ENCODE results near the gene ZNF580.

The ZNF580 gene

GRCh38 chr19:55593096-55593772 lies 47.6 kb upstream of the ZNF580 start:
- no peaks in the 10 kb centered on the region for H4K20me1 ChIP-seq (ENCODE audit: insufficient read depth, low read length)
- no peaks in the 10 kb centered on the region for H3K9me2 ChIP-seq (ENCODE audit: low read depth, low read length)
- no peak overlapping the region for H2AFZ ChIP-seq (ENCODE audit: low read length)
- TF ChIP-seq EZH2 (IDR thresholded peaks at IDR 0.05; ENCODE audit: borderline replicate concordance, low read length): no peak
- TF ChIP-seq, protein P1, sequence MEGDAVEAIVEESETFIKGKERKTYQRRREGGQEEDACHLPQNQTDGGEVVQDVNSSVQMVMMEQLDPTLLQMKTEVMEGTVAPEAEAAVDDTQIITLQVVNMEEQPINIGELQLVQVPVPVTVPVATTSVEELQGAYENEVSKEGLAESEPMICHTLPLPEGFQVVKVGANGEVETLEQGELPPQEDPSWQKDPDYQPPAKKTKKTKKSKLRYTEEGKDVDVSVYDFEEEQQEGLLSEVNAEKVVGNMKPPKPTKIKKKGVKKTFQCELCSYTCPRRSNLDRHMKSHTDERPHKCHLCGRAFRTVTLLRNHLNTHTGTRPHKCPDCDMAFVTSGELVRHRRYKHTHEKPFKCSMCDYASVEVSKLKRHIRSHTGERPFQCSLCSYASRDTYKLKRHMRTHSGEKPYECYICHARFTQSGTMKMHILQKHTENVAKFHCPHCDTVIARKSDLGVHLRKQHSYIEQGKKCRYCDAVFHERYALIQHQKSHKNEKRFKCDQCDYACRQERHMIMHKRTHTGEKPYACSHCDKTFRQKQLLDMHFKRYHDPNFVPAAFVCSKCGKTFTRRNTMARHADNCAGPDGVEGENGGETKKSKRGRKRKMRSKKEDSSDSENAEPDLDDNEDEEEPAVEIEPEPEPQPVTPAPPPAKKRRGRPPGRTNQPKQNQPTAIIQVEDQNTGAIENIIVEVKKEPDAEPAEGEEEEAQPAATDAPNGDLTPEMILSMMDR (IDR thresholded peaks at IDR 0.05; ENCODE audit: low read length): no peak
- H3K4me1 ChIP-seq (ENCODE audit: insufficient read depth, low read length, severe bottlenecking): no peaks in the 10 kb centered on the region
- no peak overlapping the region for H3K4me2 ChIP-seq (ENCODE audit: low read length)
- H3K27ac ChIP-seq (ENCODE audit: low read depth, low read length, poor library complexity, severe bottlenecking): no peak overlapping the region
- H3K9ac ChIP-seq (ENCODE audit: low read length): no peak overlapping the region
- peaks cover 20% of the 10 kb centered on the region for H3K36me3 ChIP-seq (ENCODE audit: insufficient read depth, low read length)
- H3K27me3 ChIP-seq (ENCODE audit: insufficient read depth, low read length): no peaks in the 10 kb centered on the region
- no peaks in the 10 kb centered on the region for H3F3A ChIP-seq (ENCODE audit: insufficient read depth, low read length)
- H3K79me2 ChIP-seq (ENCODE audit: insufficient read depth, low read length): no peaks in the 10 kb centered on the region
- no peak overlapping the region for H3K4me3 ChIP-seq (ENCODE audit: low read depth, low read length, poor library complexity, severe bottlenecking)
- no peaks in the 10 kb centered on the region for H3K9me3 ChIP-seq (ENCODE audit: low read length)

DNA sequence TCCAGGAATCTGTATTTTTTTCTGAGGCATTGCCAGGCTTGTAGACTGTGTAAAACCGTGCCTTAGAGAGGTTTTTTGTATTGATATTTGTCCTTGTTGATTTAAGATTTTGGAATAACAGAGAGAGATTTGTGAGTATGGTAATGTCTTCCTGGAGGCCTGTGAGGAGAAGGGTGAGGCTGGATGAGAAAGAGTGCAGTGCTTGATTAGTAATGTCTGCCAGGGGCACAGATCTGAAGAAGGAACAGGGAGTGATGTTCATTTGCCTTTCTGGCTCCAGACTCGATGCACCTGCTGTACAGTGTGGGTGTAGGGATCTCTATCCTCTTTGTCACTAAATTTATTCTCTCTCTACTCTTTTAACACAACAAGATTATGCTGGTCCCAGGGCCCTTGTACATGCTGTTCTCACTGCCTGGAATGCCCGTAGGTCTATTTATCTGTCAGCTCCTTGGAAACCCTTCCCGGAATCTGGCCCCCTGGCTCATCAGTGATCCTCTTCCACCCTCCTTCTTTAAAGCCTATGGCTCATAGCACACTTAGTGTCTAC lies 45.7 kb upstream of the ZNF580 start:
- Histone ChIP-seq H2AFZ (ENCODE audit: low read length) (no peak overlapping the region), H3K36me3 (ENCODE audit: insufficient read depth, low read length) (peaks cover 20% of the 10 kb centered on the region), H3K9me3 (ENCODE audit: low read length) (no peaks in the 10 kb centered on the region), H3K4me2 (ENCODE audit: low read length) (no peak overlapping the region), H3F3A (ENCODE audit: insufficient read depth, low read length) (no peaks in the 10 kb centered on the region), H3K4me3 (ENCODE audit: low read depth, low read length, poor library complexity, severe bottlenecking) (no peak overlapping the region), H3K27me3 (ENCODE audit: insufficient read depth, low read length) (no peaks in the 10 kb centered on the region), H3K27ac (ENCODE audit: low read depth, low read length, poor library complexity, severe bottlenecking) (no peak overlapping the region), H3K79me2 (ENCODE audit: insufficient read depth, low read length) (no peaks in the 10 kb centered on the region), H3K9ac (ENCODE audit: low read length) (no peak overlapping the region), H3K9me2 (ENCODE audit: low read depth, low read length) (no peaks in the 10 kb centered on the region), H3K4me1 (ENCODE audit: insufficient read depth, low read length, severe bottlenecking) (no peaks in the 10 kb centered on the region), H4K20me1 (ENCODE audit: insufficient read depth, low read length) (no peaks in the 10 kb centered on the region)
- TF ChIP-seq, protein P1 (IDR thresholded peaks at IDR 0.05; ENCODE audit: low read length): no peak
- no peak for TF ChIP-seq EZH2 (IDR thresholded peaks at IDR 0.05; ENCODE audit: borderline replicate concordance, low read length)

DNA sequence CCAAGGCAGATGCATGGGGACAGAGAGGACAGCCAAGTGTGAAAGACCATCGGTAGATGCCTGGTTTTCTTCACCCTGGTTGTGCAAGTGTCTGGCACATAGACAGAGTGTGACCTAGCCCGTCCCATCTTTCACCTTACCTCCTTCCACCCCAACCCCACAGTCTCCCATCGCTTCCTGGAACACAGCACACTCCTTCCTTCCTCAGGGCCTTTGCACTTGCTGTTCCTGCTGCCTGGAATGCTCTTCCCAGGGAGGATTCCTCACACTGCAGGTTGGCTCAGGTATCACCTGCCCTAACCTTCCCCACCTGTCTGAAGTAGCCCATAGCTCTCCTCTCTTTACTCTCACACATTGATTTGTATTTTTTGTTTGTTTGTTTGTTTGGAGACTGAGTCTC lies 44.5 kb upstream of the ZNF580 start:
- H3F3A ChIP-seq (ENCODE audit: insufficient read depth, low read length): no peaks in the 10 kb centered on the region
- H3K79me2 ChIP-seq (ENCODE audit: insufficient read depth, low read length): no peaks in the 10 kb centered on the region

More for the DNA sequence above, 44.5 kb upstream of the ZNF580 start:
- H3K4me2 ChIP-seq (ENCODE audit: low read length): no peak overlapping the region
- H4K20me1 ChIP-seq (ENCODE audit: insufficient read depth, low read length): no peaks in the 10 kb centered on the region
- H3K9me2 ChIP-seq (ENCODE audit: low read depth, low read length): no peaks in the 10 kb centered on the region
- no peak overlapping the region for H3K27ac ChIP-seq (ENCODE audit: low read depth, low read length, poor library complexity, severe bottlenecking)
- no peak overlapping the region for H3K9ac ChIP-seq (ENCODE audit: low read length)
- H2AFZ ChIP-seq (ENCODE audit: low read length): no peak overlapping the region
- H3K36me3 ChIP-seq (ENCODE audit: insufficient read depth, low read length): peaks cover 20% of the 10 kb centered on the region
- TF ChIP-seq, protein P1 (IDR thresholded peaks at IDR 0.05; ENCODE audit: low read length): no peak
- no peak for TF ChIP-seq EZH2 (IDR thresholded peaks at IDR 0.05; ENCODE audit: borderline replicate concordance, low read length)
- no peaks in the 10 kb centered on the region for H3K27me3 ChIP-seq (ENCODE audit: insufficient read depth, low read length)
- H3K4me3 ChIP-seq (ENCODE audit: low read depth, low read length, poor library complexity, severe bottlenecking): no peak overlapping the region
- peaks cover 9% of the 10 kb centered on the region for H3K4me1 ChIP-seq (ENCODE audit: insufficient read depth, low read length, severe bottlenecking)
- H3K9me3 ChIP-seq (ENCODE audit: low read length): no peaks in the 10 kb centered on the region
